ENCODE measurements around the gene GPR137B. TPM values are rescaled to one million over a fixed set of nuclear protein-coding genes. Genes with fewer than 3 reads are reported as not detected.

GPR137B gene
- total and polyA plus RNA-seq, 2 of the 4 experiments (the other 2 are of a cell fraction), result 4.5 to 12.3 TPM

DNA sequence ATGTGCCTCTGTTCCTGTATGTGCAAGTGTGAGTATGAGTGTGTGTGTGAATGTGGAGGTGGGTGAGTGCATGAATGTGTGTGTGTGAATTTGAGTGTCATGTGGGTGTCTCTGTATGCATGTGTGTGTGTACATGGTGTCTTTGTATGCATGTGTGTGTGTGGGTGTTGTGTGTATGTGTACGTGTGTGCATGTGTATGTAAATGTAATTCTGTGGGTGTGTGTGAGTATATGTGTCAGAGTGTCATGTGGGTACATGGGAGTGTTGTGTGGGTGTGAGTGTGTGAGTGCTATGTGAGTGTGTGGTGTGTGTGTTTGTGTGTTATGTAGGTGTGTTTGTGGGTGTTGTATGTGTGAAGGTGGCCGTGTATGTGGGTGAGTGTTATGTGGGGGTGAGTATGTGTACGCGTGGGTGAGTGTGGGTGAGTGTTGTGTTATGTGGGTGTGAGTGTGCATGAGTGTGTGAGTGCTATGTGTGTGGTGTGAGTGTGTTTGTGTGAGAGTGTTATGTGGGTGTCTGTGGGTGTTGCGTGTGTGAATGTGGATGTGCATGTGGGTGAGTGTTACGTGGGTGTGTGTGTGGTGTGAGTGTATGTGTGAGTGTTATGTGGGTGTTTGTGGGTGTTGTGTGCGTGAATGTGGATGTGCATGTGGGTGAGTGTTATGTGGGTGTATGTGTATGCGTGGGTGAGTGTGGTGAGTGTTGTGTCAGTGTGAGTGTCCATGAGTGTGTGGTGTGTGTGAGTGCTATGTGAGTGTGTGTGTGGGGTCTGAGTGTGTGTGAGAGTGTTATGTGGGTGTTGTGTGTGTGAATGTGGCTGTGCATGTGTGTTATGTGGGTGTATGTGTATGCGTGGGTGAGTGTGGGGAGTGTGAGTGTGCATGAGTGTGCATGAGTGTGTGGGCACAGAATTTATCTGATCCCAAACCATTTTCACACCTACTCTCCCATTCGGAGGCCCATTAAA is 40.8 kb upstream of the GPR137B start:
- Histone ChIP-seq H3K27ac (ENCODE audit: insufficient read depth, low read length) (no peak overlapping the region), H3K4me2 (ENCODE audit: low read depth, low read length) (no peak overlapping the region), H3K9me3 (ENCODE audit: control insufficient read depth, insufficient read depth, low read length) (peaks cover 6% of the 10 kb centered on the region), H4K20me1 (ENCODE audit: insufficient read depth, low read length) (peaks cover 3% of the 10 kb centered on the region; the same call in 1 of the 2 replicates), H3K4me3 (ENCODE audit: insufficient read depth, low read depth, low read length) (no peak overlapping the region), H2BK120ac (ENCODE audit: low read depth, low read length) (no peak overlapping the region), H3K36me3 (ENCODE audit: control insufficient read depth, insufficient read depth, low read length) (no peaks in the 10 kb centered on the region), H2AK9ac (replicated peaks; ENCODE audit: low read depth, low read length, poor library complexity) (no peak overlapping the region), H3K9ac (ENCODE audit: low read depth, low read length) (no peak overlapping the region), H2AK5ac (ENCODE audit: low read depth, low read length) (peak overlapping the region; percentile 24; the same call in 1 of the 2 replicates), H3K79me1 (ENCODE audit: low read depth in 1 of 2, low read length in 2 of 2) (no peaks in the 10 kb centered on the region), H4K91ac (ENCODE audit: insufficient read depth, low read depth, low read length) (no peak overlapping the region), H3K56ac (ENCODE audit: extremely low read depth, insufficient read depth, low read length) (no peak overlapping the region), H2BK15ac (ENCODE audit: low read depth, low read length) (no peak overlapping the region), H3K4ac (ENCODE audit: low read depth, low read length) (no peak overlapping the region), H2AFZ (replicated peaks; ENCODE audit: low read length, poor library complexity) (no peak overlapping the region), H3K23ac (ENCODE audit: low read depth, low read length) (no peak overlapping the region), H2BK20ac (ENCODE audit: low read depth, low read length) (no peak overlapping the region), H3K4me1 (ENCODE audit: control insufficient read depth, insufficient read depth, low read length) (peaks cover 2% of the 10 kb centered on the region; the same call in 1 of the 2 replicates), H3K27me3 (ENCODE audit: control insufficient read depth, insufficient read depth, low read length) (peaks cover 7% of the 10 kb centered on the region), H3K14ac (replicated peaks; ENCODE audit: low read depth, low read length) (no peak overlapping the region), H2BK5ac (ENCODE audit: low read depth, low read length, poor library complexity, severe bottlenecking) (peak overlapping the region; percentile 43), H4K8ac (ENCODE audit: low read depth in 2 of 2, low read length in 2 of 2) (no peak overlapping the region), H3K9me1 (ENCODE audit: insufficient read depth, low read length) (no peaks in the 10 kb centered on the region), H3K18ac (ENCODE audit: low read depth, low read length) (no peak overlapping the region), H4K5ac (ENCODE audit: low read depth, low read length) (no peak overlapping the region)
- WGBS, 2 experiments (ENCODE audit: extremely low coverage in 2 of 2, insufficient read length in 1 of 2), result 74% methylated on average over 7 of the region's 10 CpGs; no CpG with 5 or more reads in 1 of the 2 experiments
- DNase-seq (no peak), ATAC-seq (ENCODE audit: low read depth) (no peak)
- in situ Hi-C loops (cut with MboI; ENCODE audit: low sequenced_read_pairs) (loop anchor here (10.0 to 25.0 kb wide), 2 partner anchors 1286 to 1463 kb away; no protein-coding TSS in a partner anchor), intact Hi-C loops (cut with micrococcal nuclease) (loop anchor here (5.0 to 10.0 kb wide), 2 partner anchors 1283 to 1706 kb away; no protein-coding TSS in a partner anchor), dilution Hi-C loops (cut with HindIII; ENCODE audit: low sequenced_read_pairs, unreplicated experiment) (no loop called here)
- ChIA-PET CTCF (no interaction called here), POLR2A (ENCODE audit: unreplicated experiment) (no interaction called here)
- BruUV-seq (replicated peaks), result no TSS peak
- TF ChIP-seq, protein P1, sequence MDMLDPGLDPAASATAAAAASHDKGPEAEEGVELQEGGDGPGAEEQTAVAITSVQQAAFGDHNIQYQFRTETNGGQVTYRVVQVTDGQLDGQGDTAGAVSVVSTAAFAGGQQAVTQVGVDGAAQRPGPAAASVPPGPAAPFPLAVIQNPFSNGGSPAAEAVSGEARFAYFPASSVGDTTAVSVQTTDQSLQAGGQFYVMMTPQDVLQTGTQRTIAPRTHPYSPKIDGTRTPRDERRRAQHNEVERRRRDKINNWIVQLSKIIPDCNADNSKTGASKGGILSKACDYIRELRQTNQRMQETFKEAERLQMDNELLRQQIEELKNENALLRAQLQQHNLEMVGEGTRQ (IDR thresholded peaks at IDR 0.05; ENCODE audit: low read depth, low read length), result no peak
- TF ChIP-seq, protein P2, sequence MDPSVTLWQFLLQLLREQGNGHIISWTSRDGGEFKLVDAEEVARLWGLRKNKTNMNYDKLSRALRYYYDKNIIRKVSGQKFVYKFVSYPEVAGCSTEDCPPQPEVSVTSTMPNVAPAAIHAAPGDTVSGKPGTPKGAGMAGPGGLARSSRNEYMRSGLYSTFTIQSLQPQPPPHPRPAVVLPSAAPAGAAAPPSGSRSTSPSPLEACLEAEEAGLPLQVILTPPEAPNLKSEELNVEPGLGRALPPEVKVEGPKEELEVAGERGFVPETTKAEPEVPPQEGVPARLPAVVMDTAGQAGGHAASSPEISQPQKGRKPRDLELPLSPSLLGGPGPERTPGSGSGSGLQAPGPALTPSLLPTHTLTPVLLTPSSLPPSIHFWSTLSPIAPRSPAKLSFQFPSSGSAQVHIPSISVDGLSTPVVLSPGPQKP (IDR thresholded peaks at IDR 0.05; ENCODE audit: borderline replicate concordance, low read depth, low read length), result no peak
- TF ChIP-seq RAD21 (IDR thresholded peaks at IDR 0.05; ENCODE audit: low read length) (no peak), MAFK (IDR thresholded peaks at IDR 0.05; ENCODE audit: low read depth, low read length) (no peak), POLR2A (IDR thresholded peaks at IDR 0.05; ENCODE audit: low read depth, low read length) (no peak), RFX5 (IDR thresholded peaks at IDR 0.05; ENCODE audit: low read depth, low read length) (no peak), RCOR1 (IDR thresholded peaks at IDR 0.05; ENCODE audit: insufficient replicate concordance, low read length) (no peak), NFE2L2 (IDR thresholded peaks at IDR 0.05; ENCODE audit: low read depth, low read length) (no peak), BHLHE40 (IDR thresholded peaks at IDR 0.05; ENCODE audit: low read depth, low read length) (no peak), CHD1 (IDR thresholded peaks at IDR 0.05; ENCODE audit: low read depth, low read length) (no peak), MAZ (IDR thresholded peaks at IDR 0.05; ENCODE audit: borderline replicate concordance, low read depth, low read length) (no peak), FOS (IDR thresholded peaks at IDR 0.05; ENCODE audit: low read depth, low read length) (no peak), CEBPB (IDR thresholded peaks at IDR 0.05; ENCODE audit: low read depth, low read length) (no peak), MXI1 (IDR thresholded peaks at IDR 0.05; ENCODE audit: borderline replicate concordance, low read depth, low read length) (no peak)
